OCI-LY3 (cell line): ENCODE data around the gene ASCL5.

Experiments used
- CTCF ChIP-seq: fragments of 200-600, 300-600 bp; sonication (generic); IDR thresholded peaks from 2 replicates; pipeline ENCODE4 v1.5.1; 2014; ENCODE audit warnings: antibody characterized with exemption, low read length, low read depth
- EZH2phosphoT487 ChIP-seq: fragments of 200-600 bp; shearing (Covaris generic); IDR thresholded peaks from 2 replicates; pipeline ENCODE4 v1.6.1; 2018; ENCODE audit warnings: antibody characterized with exemption, mixed run types, low read depth

DNA sequence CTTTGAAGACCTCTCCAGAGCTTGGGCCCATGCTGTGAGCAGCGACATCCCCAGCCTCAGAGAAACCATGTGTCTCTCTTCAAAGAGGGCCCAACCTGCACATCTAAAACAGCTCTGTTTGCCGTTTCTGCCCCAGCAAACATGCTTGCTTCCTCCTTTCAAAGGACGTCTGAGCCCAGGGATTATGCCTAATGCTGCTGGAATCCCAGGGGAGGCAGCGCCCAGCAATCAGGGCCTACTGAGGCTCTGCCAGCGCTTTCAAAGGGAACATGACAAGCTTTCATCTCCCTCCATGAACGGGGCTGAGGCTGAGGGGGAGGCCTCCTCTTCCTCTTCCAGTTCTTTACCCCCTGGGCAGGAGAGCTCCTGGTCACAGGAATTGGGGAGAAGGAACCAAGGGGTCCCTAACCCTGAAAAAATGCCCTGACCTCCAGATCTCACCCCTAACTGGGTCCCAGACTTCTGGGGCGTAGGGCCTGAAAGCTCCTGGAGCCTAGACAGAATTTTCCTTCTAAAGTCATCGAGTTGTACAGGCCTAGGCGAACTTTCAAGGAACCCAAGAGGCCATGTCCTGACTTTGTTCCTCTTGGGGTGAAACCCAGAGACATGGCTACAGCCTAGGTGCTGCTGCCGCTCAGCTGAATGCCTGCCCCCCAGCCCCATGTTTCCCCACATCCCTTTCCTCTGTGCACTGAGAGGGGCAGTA is 13.4 kb upstream of the ASCL5 start:
- TF ChIP-seq CTCF, result no peak
- no peak for TF ChIP-seq EZH2phosphoT487
